ENCODE results near the gene MAPK7.

MAPK7 gene

DNA sequence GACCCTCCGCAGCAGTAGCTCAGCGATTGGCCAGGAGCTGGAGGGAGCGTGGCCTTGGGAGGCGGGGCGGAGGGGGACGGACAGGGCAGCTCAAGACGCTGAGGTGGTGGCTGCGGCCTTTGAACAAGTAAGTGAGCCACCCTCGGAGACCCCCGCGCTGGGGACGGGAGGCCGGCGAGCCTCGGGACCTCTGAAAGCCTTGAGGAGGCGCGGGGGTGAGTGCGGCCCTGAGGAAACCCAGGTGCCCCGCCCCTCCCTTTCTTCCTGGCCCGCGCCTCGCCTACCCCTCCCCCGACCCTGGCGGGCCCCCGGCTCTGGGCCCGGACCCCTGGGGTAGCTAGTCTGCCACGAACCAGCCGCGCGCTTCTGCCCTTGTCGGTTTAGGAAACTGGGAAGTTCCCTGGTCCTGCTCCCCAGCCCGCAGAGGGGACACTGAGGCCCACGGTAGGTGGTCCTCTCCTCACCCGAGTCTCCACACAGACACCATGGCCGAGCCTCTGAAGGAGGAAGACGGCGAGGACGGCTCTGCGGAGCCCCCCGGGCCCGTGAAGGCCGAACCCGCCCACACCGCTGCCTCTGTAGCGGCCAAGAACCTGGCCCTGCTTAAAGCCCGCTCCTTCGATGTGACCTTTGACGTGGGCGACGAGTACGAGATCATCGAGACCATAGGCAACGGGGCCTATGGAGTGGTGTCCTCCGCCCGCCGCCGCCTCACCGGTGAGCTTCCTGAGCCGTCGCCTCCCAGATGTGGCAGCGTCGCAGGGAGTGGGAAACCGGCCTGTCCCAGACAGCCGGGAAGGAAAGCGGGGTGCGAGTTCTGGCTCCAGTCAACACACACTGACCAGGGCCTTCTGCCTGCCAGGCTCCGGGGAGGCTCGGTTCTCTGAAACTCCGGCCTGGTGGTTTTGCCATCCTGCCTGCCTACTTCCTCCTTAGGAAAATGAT is at the start of gene MAPK7:
Gene MAPK7 (plus strand): TSS at position 83 of the 945 bp plus-strand sequence. CDS start 403 bp downstream, at position 486.
- DNase-seq = no peak

DNA sequence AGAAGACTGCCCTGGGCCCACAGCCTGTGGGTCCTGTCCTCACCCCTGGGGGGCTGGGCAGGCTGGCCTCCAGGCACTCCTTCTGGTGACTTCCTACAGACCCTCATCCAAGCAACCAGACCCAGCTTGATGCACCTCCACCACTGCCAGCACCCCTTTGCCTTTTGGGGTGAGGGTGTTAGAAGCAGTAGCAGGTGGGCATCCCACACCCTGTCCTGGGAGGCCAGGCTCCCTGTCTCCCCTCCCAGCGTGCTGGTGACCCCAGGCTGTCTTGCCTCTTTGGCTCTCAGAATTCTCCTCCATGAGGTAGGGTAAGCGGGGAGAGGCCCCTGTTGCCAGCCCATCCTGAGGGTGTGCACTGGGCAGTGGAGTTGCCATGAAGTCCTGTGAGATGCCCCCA is 49.2 kb upstream of the MAPK7 start:
- DNase-seq = no peak

DNA sequence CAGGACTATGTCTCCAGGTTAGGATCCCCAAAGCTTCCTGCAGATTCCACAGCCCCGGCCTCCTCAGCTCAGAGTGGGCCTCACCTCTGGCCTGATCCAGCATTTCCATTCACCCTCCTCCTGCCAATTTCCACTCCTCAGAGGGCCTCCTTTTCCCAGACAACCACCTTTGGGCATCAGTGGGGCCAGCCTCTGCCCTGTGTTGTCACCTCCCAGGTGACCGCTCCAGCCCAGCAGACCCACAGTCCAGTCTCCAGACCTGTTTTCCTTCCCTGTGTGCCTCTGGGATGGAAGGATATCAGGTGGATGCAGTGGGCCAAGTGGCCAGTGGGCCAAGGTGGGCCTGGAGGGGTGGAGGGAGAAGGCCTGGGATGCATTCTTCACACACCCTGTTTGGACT is 48.5 kb upstream of the MAPK7 start:
- no peak for DNase-seq

DNA sequence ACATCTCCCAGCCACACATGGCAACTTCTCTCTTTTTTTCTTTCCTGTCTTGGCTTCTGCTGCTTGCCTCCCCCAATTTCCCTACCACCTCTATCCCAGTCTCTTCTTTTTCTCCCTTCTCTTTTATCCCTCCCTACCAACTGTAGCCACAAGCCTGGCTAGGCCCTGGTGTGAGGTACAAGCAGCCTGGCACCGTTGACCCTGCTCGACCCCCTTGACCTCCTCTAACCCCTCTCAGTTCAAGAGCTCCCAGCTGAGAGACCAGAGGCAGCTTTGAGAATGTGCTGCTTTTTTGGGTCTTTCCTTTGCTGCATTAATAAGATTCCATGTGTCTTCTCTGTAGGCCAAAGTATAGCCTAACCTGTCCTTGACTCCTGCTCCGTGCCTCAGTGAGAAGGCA is 48.0 kb upstream of the MAPK7 start:
- DNase-seq = no peak

DNA sequence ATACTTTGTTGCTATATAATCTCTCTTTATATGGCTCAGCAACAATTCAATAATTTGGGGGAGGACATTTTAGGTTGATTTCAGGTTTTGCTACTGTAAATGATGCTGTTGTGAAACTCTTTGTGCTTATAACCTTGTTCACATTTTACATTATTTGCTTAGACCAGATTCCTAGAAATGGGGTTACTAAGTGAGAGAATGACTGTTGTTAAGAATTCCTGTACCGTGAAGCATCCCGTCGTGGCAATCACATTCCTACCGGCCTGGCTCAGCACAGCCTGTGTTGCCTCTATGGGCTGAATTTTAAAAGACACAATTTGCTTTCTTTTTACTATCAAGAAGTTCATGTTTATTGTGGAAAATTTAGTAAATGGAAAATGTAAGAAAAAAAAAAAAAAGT is 47.2 kb upstream of the MAPK7 start:
- no peak for DNase-seq

DNA sequence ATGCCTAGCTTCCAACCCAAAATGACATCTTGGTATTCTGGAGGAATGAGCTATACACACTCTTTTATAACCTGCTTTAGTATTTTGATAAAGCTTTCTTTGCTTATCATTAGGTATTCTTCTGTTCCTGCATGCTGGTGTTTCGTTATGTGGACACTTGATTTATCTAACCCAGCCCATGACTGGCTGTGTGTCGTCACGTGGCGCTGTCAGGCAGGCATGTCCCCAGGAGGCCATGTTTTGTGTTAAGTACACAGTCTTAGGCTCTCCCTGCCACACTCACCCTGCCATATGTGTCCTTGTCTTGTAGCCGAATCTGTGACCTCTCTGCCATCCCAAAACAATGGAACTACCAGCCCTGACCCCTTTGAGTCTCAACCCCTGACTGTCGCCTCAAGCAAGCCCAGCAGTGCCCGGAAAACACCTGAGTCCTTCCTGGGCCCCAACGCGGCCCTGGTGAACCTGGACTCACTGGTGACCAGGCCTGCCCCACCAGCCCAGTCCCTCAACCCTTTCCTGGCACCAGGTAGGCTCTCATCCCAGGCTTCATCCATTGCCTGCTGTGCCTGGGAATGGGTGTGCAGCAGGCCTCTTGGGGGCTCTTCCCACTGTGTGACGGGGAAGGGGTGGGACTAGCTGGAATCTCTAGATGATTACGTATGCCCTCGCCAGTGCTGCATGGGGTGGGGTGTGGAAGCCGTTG is 46.6 kb upstream of the MAPK7 start:
- no peak for DNase-seq

DNA sequence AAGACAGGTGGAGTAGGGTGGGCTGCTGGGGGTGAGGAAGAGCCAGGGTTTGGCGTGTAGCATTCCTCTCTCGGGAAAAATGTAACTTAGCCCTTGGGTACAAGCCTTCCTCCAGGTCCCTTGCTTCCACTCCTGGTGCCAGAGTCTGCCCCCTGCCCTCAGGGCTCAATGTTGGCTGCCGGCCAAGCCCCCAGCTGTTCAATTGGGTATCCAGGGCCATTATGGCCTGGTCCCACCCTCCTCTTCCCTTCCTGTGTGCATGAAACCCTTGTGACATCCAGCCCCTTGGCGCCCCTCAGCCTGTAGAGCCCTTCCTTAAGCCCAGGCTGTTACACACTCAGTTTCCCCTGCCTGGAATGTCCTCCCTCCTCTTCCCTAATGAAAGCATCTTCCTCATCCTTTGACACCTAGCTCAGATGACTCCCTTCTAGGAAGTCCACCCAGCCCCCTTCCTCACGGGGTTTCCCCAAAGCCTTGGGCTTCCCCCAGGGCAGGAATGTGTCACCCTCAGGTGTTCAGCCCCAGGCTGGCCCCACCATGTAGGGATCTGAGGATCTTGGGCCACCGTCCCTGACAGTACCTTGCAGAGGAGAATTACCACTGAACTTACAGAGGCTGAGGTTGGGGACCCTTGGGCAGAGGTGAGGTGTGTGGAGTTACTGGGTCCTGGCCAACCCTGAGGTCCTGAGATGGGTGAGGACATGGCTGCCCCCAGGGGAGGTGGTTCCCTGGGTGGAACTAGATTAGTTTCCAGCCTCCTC is 45.7 kb upstream of the MAPK7 start:
- no peak for DNase-seq

DNA sequence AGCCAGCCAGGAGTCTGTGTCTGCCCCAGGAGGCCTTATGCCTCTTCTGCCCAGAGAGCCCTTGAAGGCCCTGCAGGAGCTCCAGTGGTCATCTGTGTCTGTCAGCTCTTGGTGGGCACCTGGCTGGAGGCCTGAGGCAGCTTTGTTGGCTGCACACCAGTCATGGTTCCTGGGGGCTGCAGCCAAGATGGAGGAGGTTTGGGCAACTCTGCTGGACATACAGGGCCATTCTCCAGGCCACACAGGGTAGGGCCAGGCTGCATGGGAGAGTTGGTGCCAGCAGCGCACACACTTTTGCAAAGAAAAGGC is 45.2 kb upstream of the MAPK7 start:
- no peak for DNase-seq

DNA sequence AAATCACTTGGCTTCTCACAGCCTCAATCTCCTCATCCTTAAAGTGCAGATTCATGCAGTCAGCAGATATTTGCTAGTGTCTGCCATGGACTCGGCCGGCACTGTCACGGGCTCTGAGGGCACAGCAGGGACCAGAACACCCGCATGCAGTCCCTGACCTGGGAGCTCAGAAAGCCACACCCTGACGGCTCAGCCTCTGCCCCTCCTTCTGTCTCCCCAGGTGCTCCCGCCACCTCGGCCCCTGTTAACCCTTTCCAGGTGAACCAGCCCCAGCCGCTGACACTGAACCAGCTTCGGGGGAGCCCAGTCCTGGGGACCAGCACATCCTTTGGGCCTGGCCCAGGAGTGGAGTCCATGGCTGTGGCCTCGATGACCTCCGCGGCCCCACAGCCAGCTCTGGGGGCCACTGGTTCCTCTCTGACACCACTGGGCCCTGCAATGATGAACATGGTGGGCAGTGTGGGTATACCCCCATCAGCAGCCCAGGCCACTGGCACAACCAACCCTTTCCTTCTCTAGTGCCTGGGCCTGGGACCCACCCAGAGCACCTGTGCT is 44.5 kb upstream of the MAPK7 start:
- no peak for DNase-seq

DNA sequence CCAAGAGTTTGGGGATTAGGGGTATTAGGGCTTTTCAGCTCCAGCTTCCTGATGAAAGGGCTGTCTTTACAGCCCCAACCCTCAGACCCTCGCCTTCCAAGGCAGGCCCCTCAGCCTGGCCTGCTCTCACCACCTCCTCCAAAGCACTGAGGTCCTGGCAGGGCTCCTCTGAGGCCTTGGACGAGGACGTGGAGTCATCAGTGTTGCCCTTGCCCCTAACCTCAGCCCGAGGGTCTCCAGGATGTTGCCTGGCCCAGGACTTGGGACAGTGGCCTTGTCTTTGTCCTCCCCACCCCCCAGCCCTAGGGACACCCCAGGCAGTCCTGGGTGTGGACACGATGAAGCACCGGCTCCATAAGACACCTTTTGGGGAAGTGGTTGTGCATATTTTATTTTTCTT is 44.0 kb upstream of the MAPK7 start:
- no peak for DNase-seq

DNA sequence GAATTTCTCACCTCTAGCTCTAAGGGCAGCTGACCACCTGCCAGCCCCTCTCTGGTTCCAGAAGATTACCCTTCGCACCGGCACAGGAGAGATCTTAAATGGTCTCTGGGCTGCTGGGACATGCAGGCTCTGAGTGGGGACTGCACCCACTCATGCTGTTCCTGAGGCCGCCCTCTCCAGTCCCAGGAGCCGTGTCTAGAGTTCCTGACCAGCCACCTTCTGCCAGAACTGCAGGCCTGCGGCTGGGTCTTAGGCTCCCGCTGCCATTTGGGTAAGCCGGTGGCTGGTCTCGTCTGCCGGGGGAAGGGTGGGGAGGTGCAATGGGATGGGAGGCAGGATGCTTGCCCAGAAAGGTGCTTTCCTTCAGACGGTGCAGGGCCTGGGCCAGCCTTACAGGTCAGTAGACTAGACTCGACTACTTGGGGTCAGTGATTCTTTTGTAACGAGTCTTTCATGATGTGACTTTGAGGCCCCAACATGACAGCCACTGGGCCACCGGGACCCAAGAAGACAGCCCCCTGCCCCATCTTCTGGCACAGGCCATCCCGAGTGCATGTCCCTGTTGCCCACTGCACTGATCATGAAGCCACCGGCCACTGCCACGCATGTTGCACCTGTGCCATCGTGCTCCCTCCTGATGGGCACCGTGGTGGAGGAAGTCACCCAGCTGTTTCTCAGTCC is 42.2 kb upstream of the MAPK7 start:
- DNase-seq = no peak

DNA sequence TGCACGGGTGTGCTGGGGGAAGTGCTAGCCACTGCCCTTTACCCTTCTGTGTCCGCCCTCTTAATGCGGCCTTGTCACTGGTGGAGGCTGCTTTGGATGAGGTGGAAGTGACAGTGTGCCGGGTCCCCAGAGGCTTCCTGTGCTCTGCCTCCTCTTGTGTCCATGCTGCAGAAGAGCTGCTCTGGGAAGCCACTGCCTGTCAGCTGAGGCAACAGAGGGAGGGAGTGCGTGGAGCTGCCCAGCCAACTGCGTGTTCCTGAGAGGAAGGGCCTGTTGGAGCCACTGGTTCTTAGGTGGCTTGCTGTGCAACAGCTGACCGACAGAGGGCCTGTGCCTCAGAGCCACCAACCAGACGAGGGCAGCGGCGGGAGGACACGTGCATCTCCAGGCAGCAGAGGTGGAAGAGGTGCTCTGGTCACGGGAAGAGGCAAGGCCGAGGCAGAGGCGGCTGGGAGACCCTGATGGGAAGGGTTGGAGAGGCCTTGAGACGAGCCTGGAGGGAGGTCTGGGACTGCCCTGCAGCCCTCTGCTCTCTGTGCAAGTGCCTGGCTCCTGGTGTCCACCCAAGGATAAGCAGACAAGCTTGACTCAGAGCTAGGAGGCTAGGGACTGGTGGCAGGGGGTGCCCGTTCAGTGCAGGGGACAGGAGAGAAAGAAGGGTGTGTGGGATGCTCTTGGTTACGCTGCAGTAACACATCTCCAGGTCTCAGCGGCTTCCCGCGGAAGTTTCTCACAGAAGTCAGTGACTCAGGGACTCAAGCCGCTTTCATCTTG is 41.2 kb upstream of the MAPK7 start:
- no peak for DNase-seq

DNA sequence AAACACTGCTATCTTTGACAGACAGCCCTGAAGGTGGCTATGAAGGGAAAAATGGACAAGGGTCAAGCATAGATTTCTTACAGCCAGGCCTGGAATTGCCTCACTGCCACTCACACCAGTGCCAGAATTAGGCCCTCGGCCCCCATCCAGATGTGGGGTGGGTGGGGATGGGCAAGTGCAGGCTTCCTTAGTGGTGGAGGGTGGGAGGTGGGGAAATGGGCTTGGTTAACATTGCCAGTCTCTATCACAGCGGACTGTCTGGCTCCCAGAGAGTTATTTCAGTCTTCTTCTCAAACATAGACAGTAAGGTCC is 40.6 kb upstream of the MAPK7 start:
- no peak for DNase-seq

DNA sequence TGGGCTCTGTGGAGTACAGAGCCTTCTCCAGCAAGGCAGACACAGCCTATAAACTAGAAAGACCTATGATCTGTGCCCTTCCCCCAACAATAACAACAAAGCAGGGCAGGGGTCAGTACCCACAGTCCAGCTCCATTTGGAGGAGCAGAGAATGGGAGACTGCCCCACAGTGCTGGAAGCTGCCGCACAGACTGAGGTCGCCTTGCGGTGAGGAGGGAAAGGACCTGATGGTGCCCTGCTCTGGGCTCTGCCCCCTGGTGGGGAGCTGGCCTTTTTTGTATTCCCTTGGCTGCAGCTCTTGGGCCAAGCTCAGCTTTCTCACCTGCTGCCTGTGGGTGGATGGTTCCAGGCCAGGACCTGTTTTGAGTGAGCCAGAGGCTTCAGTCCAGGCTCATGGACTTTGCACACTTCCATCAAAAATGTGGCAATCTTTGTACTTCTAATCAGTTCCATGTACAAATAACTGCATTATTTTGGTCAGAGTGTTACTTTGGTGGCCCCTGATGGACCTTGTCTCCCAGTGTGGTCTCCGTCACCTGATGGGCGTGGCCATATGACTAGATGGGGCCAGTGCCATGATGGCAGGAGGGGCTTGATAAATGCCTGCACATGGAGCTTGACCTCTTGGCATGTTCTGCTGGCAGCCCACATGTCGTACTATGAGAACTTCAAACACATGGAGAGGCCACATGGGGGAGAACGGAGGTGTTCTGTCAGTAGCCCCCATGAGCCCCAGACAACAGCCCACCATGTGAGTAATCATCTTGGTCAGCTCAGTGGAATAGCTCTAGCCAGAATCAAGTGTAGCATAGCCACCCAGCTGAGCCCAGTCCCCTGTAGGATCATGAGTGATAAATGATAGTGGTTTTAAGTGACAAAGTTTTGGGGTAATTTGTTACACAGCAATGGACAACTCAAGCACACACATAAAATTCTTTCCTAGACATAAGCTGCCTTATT is 40.0 kb upstream of the MAPK7 start:
- no peak for DNase-seq

DNA sequence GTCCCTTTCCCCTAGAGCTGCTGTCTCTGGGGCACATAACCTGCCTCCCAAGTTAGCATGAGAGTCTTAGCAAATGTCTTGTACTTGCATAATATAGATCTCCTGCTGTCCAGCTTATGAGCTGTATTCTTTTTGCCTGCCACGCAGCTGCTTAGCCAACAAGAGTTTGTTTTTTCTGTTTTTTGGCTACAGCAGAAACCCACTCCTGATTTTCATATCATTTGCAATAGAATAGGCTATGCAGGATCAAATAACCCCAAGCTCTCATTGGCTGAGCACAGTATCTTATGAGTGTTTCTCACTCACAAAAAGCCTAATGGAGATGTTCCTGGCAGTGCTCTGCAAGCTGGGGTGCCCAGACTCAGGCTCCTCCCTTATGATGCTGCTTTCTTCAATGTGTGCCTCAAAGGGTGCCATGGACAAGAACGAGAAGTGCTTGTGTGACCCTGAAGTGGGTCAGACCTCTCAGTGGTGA is 38.9 kb upstream of the MAPK7 start:
- no peak for DNase-seq

DNA sequence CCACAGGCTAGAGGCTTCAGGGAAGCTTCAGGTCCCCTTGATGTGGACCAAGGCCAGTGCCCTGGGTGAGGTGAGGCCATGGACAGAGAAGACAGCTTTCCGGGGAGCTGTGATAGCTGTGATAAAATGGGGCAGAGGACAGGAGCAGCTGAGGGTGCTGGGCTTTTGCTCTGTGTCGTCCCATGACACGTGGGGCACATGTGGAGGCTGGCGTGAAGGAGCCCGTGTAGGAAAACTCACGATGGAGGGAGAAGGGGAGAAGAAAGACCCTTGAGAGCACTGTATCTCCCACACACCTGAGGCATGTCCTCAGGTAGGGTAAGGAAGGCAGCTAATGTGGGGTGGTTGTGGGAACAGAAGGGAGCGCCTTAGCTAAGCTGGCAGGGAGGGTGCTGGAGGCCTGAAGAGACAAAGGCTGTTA is 37.1 kb upstream of the MAPK7 start:
- no peak for DNase-seq

DNA sequence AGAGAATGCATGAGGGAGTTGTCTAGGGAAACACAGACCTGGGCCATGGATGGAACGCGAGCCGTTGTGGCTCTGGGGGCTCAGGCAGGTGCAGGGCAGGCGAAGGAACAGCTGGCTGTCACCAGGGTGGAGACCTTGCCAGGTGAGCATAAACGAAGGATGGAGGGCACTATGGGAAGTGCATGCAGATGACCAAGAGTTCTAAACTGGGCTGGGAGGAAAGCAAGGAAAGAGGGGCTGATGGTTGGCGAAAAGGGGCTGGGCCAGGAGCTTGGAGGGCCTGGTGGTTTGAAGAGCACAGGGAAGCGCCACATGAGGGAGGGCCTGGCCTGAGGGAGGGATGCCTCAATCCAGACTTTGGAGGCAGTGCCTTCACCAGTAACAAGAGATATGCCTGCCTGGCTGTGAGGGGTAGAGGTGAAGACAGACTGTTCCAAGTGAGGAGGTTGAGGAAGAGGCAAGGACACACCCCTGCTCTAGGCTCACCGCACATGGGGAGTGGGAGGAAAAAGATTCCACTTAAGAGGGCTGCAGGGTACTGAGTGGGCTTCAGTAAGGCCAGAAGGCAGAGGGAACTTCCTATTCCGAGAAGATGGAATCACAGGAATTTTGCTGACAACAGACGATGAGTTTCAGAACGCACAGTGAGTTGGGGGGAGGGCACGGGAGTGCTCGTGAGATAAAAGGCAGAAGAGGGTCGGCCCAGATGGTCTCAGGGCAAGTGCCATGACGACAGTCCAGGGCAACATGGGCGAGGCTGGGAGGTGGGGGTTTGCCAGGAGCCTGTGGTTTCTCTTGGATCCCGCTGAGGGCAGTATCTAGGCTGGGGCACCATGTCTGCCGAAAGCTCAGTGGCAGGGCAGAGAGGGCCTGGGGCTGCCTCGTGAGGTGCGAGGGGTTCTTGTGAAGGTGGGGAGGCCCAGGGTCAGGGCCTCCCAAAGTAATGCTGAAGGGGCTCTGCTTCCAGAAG is 36.4 kb upstream of the MAPK7 start:
- DNase-seq = no peak

DNA sequence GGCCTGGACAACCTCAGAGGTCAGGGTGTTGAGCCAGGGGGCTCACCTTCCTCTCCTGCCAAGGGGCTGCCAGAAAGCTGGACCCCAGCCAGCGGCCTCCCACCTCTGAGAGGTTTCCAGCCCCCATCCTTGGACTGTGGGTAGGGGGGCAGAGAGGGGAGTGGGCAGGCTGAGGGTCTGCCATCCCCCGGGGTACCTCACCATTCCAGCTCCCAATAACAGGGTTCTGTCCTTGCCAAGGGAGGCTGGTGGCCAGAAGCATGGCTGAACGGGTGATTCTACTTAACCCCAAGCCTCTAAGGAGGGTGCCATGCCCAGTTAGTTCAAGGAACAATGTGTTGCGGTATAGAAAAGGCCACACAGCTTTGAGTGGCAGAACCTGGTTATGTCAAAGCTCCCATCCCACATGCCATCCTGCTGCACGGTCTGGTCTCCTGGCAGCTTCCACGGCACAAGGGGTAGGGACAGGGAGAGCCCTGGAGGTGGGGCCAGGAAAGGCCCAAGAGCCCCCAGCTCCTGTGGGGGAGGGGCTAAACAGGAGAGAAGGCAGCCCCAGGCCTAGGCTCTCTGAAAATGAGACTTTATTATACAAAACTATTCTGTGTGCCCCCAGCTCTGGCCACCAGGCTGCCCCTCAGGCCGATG is 35.6 kb upstream of the MAPK7 start:
- no peak for DNase-seq

DNA sequence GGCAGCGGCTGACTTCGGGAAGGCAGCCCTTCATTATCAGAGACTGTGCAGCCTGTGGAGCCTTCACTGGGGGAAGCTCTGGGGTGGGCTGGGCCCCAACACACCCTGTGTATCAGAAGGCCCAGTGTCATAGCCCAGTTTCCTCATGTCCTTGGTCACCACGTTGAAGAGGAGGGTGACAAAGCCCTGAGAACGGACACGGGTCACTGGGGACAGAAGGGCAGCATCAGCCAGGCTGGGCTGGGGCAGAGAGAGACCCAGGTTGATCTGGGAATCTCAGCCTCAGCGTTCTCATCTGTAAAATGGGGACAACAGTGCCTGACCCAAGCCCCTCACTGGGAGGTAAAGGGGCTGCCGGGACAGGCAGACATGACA is 35.1 kb upstream of the MAPK7 start:
- no peak for DNase-seq

Data from DMS79 treated with DMSO at 0.1 percent for 48 hours (cell line).